Endothelial cell of umbilical vein (primary cell): ENCODE measurements around the gene MRPL16. TPM values are rescaled to one million over a fixed set of nuclear protein-coding genes. Genes with fewer than 3 reads are reported as not detected.

Experiments
- BruUV-seq: library from RNA; stranded (reverse); fragments of 400-500 nt; replicated peaks from 2 replicates; lab custom pipeline; 2021; lab: Mats Ljungman, UMichigan
- CTCF ChIA-PET: fragments of 300-600, 350-600 bp; sonication (Branson Sonifier 250); formaldehyde crosslinking; loops from one replicate; lab custom pipeline; 2021; ENCODE audit warnings: antibody characterized with exemption, inconsistent platforms; lab: Charles Lee
- POLR2A ChIA-PET: fragments of 300-600, 350-600 bp; sonication (Branson Sonifier 250); formaldehyde crosslinking; loops from one replicate; lab custom pipeline; 2021; ENCODE audit warnings: antibody characterized with exemption, inconsistent platforms; lab: Charles Lee
- DNase-seq: peaks from one replicate; pipeline ENCODE4 v3.0.0-alpha.2; 2011; ENCODE audit warnings: low read depth, low spot score
- FAIRE-seq: peaks from 2 replicates; lab custom pipeline; 2011; peaks lifted over from hg19 to GRCh38; lab: Jason Lieb, UNC
- H2AFZ ChIP-seq: 2 replicates; pipeline ENCODE4 v1.6.0; 2012; ENCODE audit warnings: low read depth, low read length, control low read depth, inconsistent platforms
- H3K27ac ChIP-seq: 2 replicates; pipeline ENCODE4 v1.5.1; 2011; ENCODE audit warnings: low read depth, mild to moderate bottlenecking, control low read depth, low read length, moderate library complexity; ENCODE audit not compliant: insufficient read depth
- H3K27me3 ChIP-seq, 2 experiments: 2 replicates each; pipeline versions ENCODE4 v1.6.0 to v1.6.1; 2011; ENCODE audit warnings: low read length in 2 of 2, mixed read lengths in 1 of 2; ENCODE audit not compliant: control insufficient read depth in 2 of 2, insufficient read depth in 2 of 2
- H3K36me3 ChIP-seq, 2 experiments: 2 replicates in 1 of 2; 3 replicates in 1 of 2; pipeline ENCODE4 v1.5.1; 2011; ENCODE audit warnings: low read length in 2 of 2, mild to moderate bottlenecking in 1 of 2, moderate library complexity in 1 of 2; ENCODE audit not compliant: control insufficient read depth in 2 of 2, insufficient read depth in 2 of 2; ENCODE audit errors: extremely low read depth in 1 of 2
- H3K4me1 ChIP-seq: 3 replicates; pipeline ENCODE4 v1.5.1; 2011; ENCODE audit warnings: mild to moderate bottlenecking, low read length; ENCODE audit not compliant: control insufficient read depth, insufficient read depth; ENCODE audit errors: extremely low read depth
- H3K4me2 ChIP-seq: 2 replicates; pipeline ENCODE4 v1.6.1; 2011; ENCODE audit warnings: low read length, control low read depth, mixed read lengths; ENCODE audit not compliant: insufficient read depth
- H3K4me3 ChIP-seq, 3 experiments: fragments of 200-600 bp in 1 of 3; sonication (generic), shearing (Covaris generic) in 1 of 3; replicated peaks in 1 of 3; 2 replicates each; pipeline ENCODE4 v1.5.1; 2011 to 2016; ENCODE audit warnings: control low read depth in 3 of 3, low read length in 3 of 3, mild to moderate bottlenecking in 2 of 3, inconsistent platforms in 1 of 3, low read depth in 1 of 3, moderate library complexity in 1 of 3; ENCODE audit not compliant: insufficient read depth in 1 of 3
- H3K79me2 ChIP-seq: 2 replicates; pipeline ENCODE4 v1.6.0; 2012; ENCODE audit warnings: low read length, inconsistent platforms; ENCODE audit not compliant: control insufficient read depth, insufficient read depth
- H3K9ac ChIP-seq: replicated peaks from 2 replicates; pipeline ENCODE3; 2011; ENCODE audit warnings: low read length, control low read depth; ENCODE audit not compliant: insufficient read depth; ENCODE audit errors: extremely low read depth
- H3K9me1 ChIP-seq: replicated peaks from 3 replicates; pipeline ENCODE4 v1.6.0; 2011; ENCODE audit warnings: mild to moderate bottlenecking, low read length; ENCODE audit not compliant: control insufficient read depth, insufficient read depth; ENCODE audit errors: extremely low read depth
- H3K9me3 ChIP-seq: replicated peaks from 2 replicates; pipeline ENCODE4 v1.5.1; 2012; ENCODE audit warnings: low read length, inconsistent platforms; ENCODE audit not compliant: control insufficient read depth, insufficient read depth
- H4K20me1 ChIP-seq: replicated peaks from 2 replicates; pipeline ENCODE3; 2011; ENCODE audit warnings: mild to moderate bottlenecking, low read length; ENCODE audit not compliant: control insufficient read depth, insufficient read depth; ENCODE audit errors: extremely low read depth
- CTCF ChIP-seq, 2 donors: IDR thresholded peaks; 1 replicate in 1 of 2; 2 replicates in 1 of 2; pipeline ENCODE4 v1.5.1; 2011; ENCODE audit warnings: low read length in 2 of 2, mild to moderate bottlenecking in 2 of 2, moderate library complexity in 2 of 2, control low read depth in 1 of 2, inconsistent platforms in 1 of 2, low read depth in 1 of 2; ENCODE audit not compliant: insufficient read depth in 1 of 2; ENCODE audit errors: extremely low read depth in 1 of 2
- EZH2 ChIP-seq: IDR thresholded peaks from 2 replicates; pipeline ENCODE4 v1.6.1; 2012; ENCODE audit warnings: borderline replicate concordance, low read depth, mild to moderate bottlenecking, moderate library complexity, low read length, inconsistent platforms; ENCODE audit not compliant: severe bottlenecking
- FOS ChIP-seq: IDR thresholded peaks from 2 replicates; pipeline ENCODE4 v1.6.1; 2011; ENCODE audit warnings: mild to moderate bottlenecking, low read length, moderate library complexity, borderline replicate concordance; ENCODE audit not compliant: insufficient read depth
- GATA2 ChIP-seq: IDR thresholded peaks from 2 replicates; pipeline ENCODE4 v1.7.0; 2011; ENCODE audit warnings: low read depth, mild to moderate bottlenecking, moderate library complexity, mixed read lengths, low read length; ENCODE audit not compliant: insufficient read length, insufficient read depth
- JUN ChIP-seq: IDR thresholded peaks from 2 replicates; pipeline ENCODE4 v1.6.1; 2011; ENCODE audit warnings: borderline replicate concordance, low read depth; ENCODE audit not compliant: insufficient read length, insufficient read depth
- MAX ChIP-seq: IDR thresholded peaks from 2 replicates; pipeline ENCODE4 v1.6.1; 2011; ENCODE audit not compliant: insufficient read depth, insufficient read length
- MYC ChIP-seq: IDR thresholded peaks from one replicate; pipeline ENCODE4 v1.6.1; 2011; ENCODE audit warnings: mild to moderate bottlenecking, low read depth, low read length
- POLR2A ChIP-seq: IDR thresholded peaks from 2 replicates; pipeline ENCODE4 v1.6.1; 2012; ENCODE audit warnings: low read depth, mild to moderate bottlenecking, control low read depth, low read length
- POLR2AphosphoS5 ChIP-seq: IDR thresholded peaks from 2 replicates; pipeline ENCODE4 v1.6.1; 2012; ENCODE audit warnings: low read depth, mild to moderate bottlenecking, control low read depth, low read length, moderate library complexity; ENCODE audit not compliant: insufficient read depth
- dilution Hi-C: fragments of 300-500 bp; cut with MboI; formaldehyde crosslinking; loops from one replicate; pipeline ENCODE4 v1.15.0; 2019; ENCODE audit warnings: low sequenced_read_pairs; ENCODE audit not compliant: extremely low pct_ligation_motif_present
- intact Hi-C: fragments of 100-400 bp; cut with micrococcal nuclease; formaldehyde crosslinking; loops from one replicate; pipeline ENCODE4 v1.10.0; 2022
- polyA plus RNA-seq, 4 experiments: library from polyadenylated mRNA; depleted of rRNA in 3 of 4; stranded (reverse) in 3 of 4; unstranded in 1 of 4; fragments of >200 nt; gene quantifications; 2 replicates each; pipeline versions ENCODE4 v1.2.1 to v1.2.3, GENCODE V29; 2011 to 2012; ENCODE audit warnings: missing spikeins in 1 of 4
- total RNA-seq: library from RNA; stranded (reverse); gene quantifications from 2 replicates; pipeline ENCODE4 v1.2.3, GENCODE V29; 2021

Gene MRPL16
- total and polyA plus RNA-seq, 2 donors (not counting 3 experiments of a cell fraction or from before 2014, with no cell fraction given): 63.9 to 84.0 TPM

GRCh38 chr11:59758401-59759037, 52.1 kb downstream of the MRPL16 start:
- H3K4me1 ChIP-seq: peaks cover 21% of the 10 kb centered on the region
- H4K20me1 ChIP-seq: no peaks in the 10 kb centered on the region
- CTCF ChIA-PET: interaction anchor here (1.4 to 1.7 kb wide), 2 partner anchors 20 to 43 kb away, joined by 3 to 4 read pairs; no protein-coding TSS in a partner anchor
- POLR2A ChIA-PET: no interaction called here
- H3K27me3 ChIP-seq: no peaks in the 10 kb centered on the region
- dilution Hi-C loops (no loop called here), intact Hi-C loops (loop anchor here (5.0 kb wide), 1 partner anchor 144 kb away; no protein-coding TSS in a partner anchor)
- H3K36me3 ChIP-seq: peaks cover 0 to 12% of the 10 kb centered on the region in 2 experiments
- no peak overlapping the region for H3K9ac ChIP-seq
- no TSS peak for BruUV-seq
- no peak overlapping the region for H3K4me2 ChIP-seq
- peaks cover 44% of the 10 kb centered on the region for H3K79me2 ChIP-seq
- no peak overlapping the region for H3K4me3 ChIP-seq
- no peaks in the 10 kb centered on the region for H3K9me3 ChIP-seq
- no peak overlapping the region for H2AFZ ChIP-seq
- H3K27ac ChIP-seq: no peak overlapping the region
- FAIRE-seq (no peak), DNase-seq (no peak)
- no peaks in the 10 kb centered on the region for H3K9me1 ChIP-seq
- TF ChIP-seq EZH2: no peak
- TF ChIP-seq CTCF (IDR thresholded peaks at IDR 0.05; ENCODE audit: extremely low read depth in 1 of 2, insufficient read depth in 1 of 2, low read depth in 1 of 2, low read length in 2 of 2): no peak
- no peak for TF ChIP-seq GATA2
- TF ChIP-seq POLR2A: no peak
- TF ChIP-seq FOS: no peak
- no peak for TF ChIP-seq MAX
- TF ChIP-seq POLR2AphosphoS5: no peak
- TF ChIP-seq JUN: no peak
- no peak for TF ChIP-seq MYC
